Parathyroid adenoma (tissue), 2 donors: ENCODE results near the gene GABRG3.

Experiments used
- H2AFZ ChIP-seq: fragments of 300-600 bp; sonication (generic); one replicate; pipeline ENCODE4 v1.7.0; 2017; ENCODE audit warnings: antibody characterized with exemption, mild to moderate bottlenecking
- H3K27ac ChIP-seq: fragments of 300-600 bp; sonication (generic); one replicate; pipeline ENCODE4 v1.7.0; 2017
- H3K27me3 ChIP-seq: fragments of 300-600 bp; sonication (generic); one replicate; pipeline ENCODE4 v1.7.0; 2017; ENCODE audit warnings: low read length; ENCODE audit not compliant: control insufficient read depth, insufficient read depth
- H3K36me3 ChIP-seq: fragments of 300-600 bp; sonication (generic); one replicate; pipeline ENCODE4 v1.7.0; 2017; ENCODE audit warnings: low read length; ENCODE audit not compliant: control insufficient read depth, insufficient read depth
- H3K4me1 ChIP-seq: fragments of 300-600 bp; sonication (generic); one replicate; pipeline ENCODE4 v1.7.0; 2017; ENCODE audit warnings: control low read depth
- H3K4me2 ChIP-seq: fragments of 300-600 bp; sonication (generic); one replicate; pipeline ENCODE4 v1.7.0; 2017; ENCODE audit warnings: low read length
- H3K4me3 ChIP-seq: fragments of 300-600 bp; sonication (generic); one replicate; pipeline ENCODE4 v1.7.0; 2017; ENCODE audit warnings: low read depth, low read length
- H3K79me2 ChIP-seq: fragments of 300-600 bp; sonication (generic); one replicate; pipeline ENCODE4 v1.7.0; 2017; ENCODE audit warnings: control low read depth
- H3K9ac ChIP-seq: fragments of 300-600 bp; sonication (generic); one replicate; pipeline ENCODE4 v1.7.0; 2017; ENCODE audit warnings: mild to moderate bottlenecking
- H3K9me3 ChIP-seq: fragments of 300-600 bp; sonication (generic); one replicate; pipeline ENCODE4 v1.7.0; 2017; ENCODE audit warnings: low read length; ENCODE audit not compliant: control insufficient read depth
- TF ChIP-seq, protein P1 (sequence below): fragments of 300-600 bp; sonication (generic); IDR thresholded peaks from one replicate; pipeline ENCODE4 v1.7.0; 2017; ENCODE audit warnings: antibody characterized with exemption, mild to moderate bottlenecking
- donor health status: primary hyperparathyroidism.

GABRG3 gene

DNA sequence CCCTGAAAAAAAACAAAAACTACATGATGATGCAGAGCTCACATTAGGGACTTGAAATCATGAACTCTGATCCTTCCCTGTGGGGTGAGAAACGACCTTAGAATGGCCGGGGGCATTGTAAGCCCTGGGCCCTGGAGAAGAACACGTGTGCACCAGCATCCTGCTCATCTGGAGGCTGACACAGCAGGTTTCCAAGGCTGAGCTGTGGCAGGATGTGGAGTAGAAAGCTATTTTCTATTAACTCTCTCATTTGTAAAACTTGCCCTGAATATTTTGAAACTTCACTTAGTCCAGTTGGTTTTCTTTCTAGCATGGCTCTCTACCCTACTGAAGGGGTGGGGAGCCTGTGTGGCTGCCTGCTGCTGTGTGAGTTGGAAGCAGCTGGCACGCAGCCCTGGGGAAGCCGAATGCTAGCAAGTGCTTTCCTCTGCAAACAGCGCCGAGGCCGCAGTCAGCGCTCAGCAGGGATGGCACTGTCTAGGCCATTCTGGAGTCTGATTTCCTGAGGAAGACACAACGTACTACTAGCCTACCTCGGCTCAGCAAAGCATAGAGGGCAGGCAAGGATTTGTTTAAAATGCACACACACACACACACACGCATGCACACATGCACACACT, 58.0 kb downstream of the GABRG3 start:
- H3K4me3 ChIP-seq, result no peak overlapping the region
- no peaks in the 10 kb centered on the region for H3K9me3 ChIP-seq
- no peak overlapping the region for H2AFZ ChIP-seq
- no peak overlapping the region for H3K9ac ChIP-seq
- H3K27me3 ChIP-seq, result no peaks in the 10 kb centered on the region
- H3K36me3 ChIP-seq, result no peaks in the 10 kb centered on the region
- no peak overlapping the region for H3K4me2 ChIP-seq
- H3K27ac ChIP-seq, result no peak overlapping the region
- H3K79me2 ChIP-seq, result no peaks in the 10 kb centered on the region
- TF ChIP-seq, protein P1, sequence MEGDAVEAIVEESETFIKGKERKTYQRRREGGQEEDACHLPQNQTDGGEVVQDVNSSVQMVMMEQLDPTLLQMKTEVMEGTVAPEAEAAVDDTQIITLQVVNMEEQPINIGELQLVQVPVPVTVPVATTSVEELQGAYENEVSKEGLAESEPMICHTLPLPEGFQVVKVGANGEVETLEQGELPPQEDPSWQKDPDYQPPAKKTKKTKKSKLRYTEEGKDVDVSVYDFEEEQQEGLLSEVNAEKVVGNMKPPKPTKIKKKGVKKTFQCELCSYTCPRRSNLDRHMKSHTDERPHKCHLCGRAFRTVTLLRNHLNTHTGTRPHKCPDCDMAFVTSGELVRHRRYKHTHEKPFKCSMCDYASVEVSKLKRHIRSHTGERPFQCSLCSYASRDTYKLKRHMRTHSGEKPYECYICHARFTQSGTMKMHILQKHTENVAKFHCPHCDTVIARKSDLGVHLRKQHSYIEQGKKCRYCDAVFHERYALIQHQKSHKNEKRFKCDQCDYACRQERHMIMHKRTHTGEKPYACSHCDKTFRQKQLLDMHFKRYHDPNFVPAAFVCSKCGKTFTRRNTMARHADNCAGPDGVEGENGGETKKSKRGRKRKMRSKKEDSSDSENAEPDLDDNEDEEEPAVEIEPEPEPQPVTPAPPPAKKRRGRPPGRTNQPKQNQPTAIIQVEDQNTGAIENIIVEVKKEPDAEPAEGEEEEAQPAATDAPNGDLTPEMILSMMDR, result no peak
- H3K4me1 ChIP-seq, result no peaks in the 10 kb centered on the region

DNA sequence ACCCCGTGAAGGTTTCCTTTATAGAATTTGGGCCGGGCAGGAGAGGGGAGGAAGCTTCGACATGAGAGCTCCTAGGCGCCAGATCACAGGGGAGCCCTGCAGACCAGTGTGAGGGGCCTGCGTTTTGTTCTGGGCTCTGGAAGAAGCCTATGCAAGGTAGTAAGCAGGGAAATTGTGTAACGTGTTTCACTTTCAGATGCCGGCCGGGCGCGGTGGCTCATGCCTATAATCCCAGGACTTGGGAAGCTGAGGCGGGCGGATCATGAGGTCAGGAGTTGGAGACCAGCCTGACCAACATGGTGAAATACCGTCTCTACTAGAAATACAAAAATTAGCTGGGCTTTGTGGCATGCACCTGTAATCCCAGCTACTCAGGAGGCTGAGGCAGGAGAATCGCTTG, 65.2 kb downstream of the GABRG3 start:
- Histone ChIP-seq H3K36me3 (no peaks in the 10 kb centered on the region), H3K9me3 (no peaks in the 10 kb centered on the region), H3K4me3 (no peak overlapping the region), H3K27me3 (no peaks in the 10 kb centered on the region), H3K4me2 (no peak overlapping the region), H3K9ac (no peak overlapping the region), H2AFZ (no peak overlapping the region), H3K4me1 (no peaks in the 10 kb centered on the region), H3K27ac (no peak overlapping the region), H3K79me2 (no peaks in the 10 kb centered on the region)
- TF ChIP-seq, protein P1, result no peak

DNA sequence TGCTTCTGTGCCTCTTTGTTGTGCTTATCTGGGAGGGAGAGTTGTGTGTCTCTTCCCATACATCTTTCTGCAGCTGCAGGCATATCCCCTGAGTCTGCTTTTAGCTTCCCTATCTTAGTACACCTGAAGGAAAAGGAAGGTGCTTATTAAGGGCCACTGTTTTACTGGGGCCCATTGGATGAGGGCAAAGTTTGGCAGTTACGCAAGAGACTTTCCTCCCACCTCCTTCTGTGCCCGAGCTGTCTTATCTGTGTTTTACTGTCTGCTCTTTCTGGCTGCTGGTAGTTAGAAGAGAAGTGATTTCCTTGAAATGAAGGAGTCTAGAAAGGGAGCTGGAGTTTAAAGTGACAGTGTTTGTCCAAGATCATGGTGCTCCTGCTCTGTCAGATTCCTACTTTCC, 66.5 kb downstream of the GABRG3 start:
- H3K9ac ChIP-seq, result no peak overlapping the region
- H3K79me2 ChIP-seq, result no peaks in the 10 kb centered on the region
- H3K27me3 ChIP-seq, result no peaks in the 10 kb centered on the region
- H2AFZ ChIP-seq, result no peak overlapping the region
- no peaks in the 10 kb centered on the region for H3K9me3 ChIP-seq
- no peaks in the 10 kb centered on the region for H3K4me1 ChIP-seq
- no peak overlapping the region for H3K4me2 ChIP-seq
- no peak overlapping the region for H3K27ac ChIP-seq
- TF ChIP-seq, protein P1, result no peak
- H3K36me3 ChIP-seq, result no peaks in the 10 kb centered on the region
- no peak overlapping the region for H3K4me3 ChIP-seq

DNA sequence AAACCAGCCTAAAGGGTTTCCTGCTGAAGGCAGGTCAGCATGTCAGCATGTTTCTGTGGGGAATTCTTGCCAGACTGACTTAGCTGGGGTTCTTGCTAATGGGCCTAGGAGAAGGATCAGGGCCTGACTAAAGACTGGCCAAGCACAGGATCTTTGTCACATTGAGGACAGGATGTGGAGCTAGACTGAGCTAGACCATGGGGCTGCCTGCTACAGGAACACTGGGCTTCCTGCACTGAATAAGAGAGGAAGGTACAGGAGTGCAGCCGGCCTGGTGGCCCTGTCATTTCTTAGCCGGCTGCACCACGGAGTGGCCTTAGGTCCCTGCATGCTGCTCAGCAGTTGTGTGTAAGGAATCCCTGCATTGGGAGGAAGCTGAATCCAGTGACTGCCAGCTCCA, 68.2 kb downstream of the GABRG3 start:
- Histone ChIP-seq H2AFZ (no peak overlapping the region), H3K9ac (no peak overlapping the region), H3K4me2 (no peak overlapping the region), H3K4me3 (no peak overlapping the region), H3K79me2 (no peaks in the 10 kb centered on the region), H3K36me3 (no peaks in the 10 kb centered on the region), H3K27ac (no peak overlapping the region), H3K4me1 (no peaks in the 10 kb centered on the region), H3K9me3 (no peaks in the 10 kb centered on the region), H3K27me3 (no peaks in the 10 kb centered on the region)
- TF ChIP-seq, protein P1, result no peak

DNA sequence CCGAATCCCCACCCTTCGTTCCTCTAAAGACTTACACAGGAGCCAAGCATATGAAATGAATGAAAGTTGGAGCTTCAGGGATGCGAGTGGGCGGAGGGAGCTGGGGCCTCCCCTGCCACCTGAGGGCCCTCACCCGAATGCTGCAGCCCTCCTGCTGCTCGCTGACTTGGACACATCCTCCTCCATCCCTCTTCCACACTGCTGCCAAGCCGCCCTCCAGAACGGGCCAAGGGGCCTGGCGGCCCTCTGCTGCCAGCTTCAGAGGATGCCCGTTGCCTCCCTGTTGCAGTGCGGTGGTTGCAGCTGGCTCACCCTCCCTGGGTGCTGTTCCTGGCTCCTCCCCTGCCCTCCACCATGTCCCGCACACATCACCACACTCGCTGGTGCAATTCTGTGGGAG, 71.2 kb downstream of the GABRG3 start:
- Histone ChIP-seq H3K27me3 (no peaks in the 10 kb centered on the region), H3K4me2 (no peak overlapping the region), H3K4me3 (no peak overlapping the region), H3K9me3 (no peaks in the 10 kb centered on the region), H3K9ac (no peak overlapping the region), H3K79me2 (no peaks in the 10 kb centered on the region), H3K4me1 (no peaks in the 10 kb centered on the region), H2AFZ (no peak overlapping the region), H3K27ac (no peak overlapping the region), H3K36me3 (no peaks in the 10 kb centered on the region)
- TF ChIP-seq, protein P1, result no peak
